ENCODE measurements around the gene BAIAP2.

The BAIAP2 gene

GRCh38 chr17:81050645-81051625 is 16.0 kb downstream of the BAIAP2 start:
- DNase-seq (ENCODE audit: low read depth in 4 of 4, low spot score in 1 of 4): no peak

- DNase-seq (ENCODE audit: low read depth in 4 of 4, low spot score in 1 of 4): no peak
These were observed 17.4 kb downstream of the BAIAP2 start for GRCh38 chr17:81052199-81052997.

DNA sequence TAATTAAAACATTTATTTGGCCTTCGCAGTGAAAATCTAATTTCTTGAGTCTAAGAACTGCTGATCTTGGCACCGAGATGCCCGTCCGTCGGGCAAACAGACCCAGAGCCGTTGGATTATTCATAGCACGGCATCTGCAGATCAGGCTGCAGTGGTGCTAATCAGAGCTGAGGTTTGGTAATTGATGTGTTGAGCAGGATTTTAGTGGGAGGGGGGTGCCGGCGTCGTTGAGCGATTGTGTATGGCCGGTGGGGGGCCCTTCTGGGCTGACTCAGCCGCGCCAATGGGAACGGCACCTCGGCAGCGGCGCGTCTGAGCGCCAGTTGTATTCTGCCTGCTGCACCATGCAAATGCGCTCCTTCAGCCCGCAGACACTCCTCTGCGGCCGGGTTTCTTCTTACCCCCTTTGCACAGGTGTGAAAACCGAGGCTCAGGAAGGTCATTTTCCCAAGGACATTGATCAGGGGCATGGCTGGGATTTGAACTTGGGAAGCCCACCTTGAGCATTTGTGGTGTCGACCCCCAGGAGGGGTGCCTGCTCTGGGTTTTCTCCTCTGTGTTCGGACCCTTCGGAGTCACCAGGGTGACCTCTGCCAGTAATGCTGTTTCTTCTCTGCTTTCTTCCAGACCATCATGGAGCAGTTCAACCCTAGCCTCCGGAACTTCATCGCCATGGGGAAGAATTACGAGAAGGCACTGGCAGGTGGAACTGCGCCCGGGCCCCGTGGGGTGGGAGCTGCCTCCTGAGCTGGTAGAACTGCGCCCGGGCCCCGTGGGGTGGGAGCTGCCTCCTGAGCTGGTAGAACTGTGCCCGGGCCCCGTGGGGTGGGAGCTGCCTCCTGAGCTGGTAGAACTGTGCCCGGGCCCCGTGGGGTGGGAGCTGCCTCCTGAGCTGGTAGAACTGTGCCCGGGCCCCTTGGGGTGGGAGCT is 18.4 kb downstream of the BAIAP2 start:
- no peak for DNase-seq (ENCODE audit: low read depth in 4 of 4, low spot score in 1 of 4)

DNA sequence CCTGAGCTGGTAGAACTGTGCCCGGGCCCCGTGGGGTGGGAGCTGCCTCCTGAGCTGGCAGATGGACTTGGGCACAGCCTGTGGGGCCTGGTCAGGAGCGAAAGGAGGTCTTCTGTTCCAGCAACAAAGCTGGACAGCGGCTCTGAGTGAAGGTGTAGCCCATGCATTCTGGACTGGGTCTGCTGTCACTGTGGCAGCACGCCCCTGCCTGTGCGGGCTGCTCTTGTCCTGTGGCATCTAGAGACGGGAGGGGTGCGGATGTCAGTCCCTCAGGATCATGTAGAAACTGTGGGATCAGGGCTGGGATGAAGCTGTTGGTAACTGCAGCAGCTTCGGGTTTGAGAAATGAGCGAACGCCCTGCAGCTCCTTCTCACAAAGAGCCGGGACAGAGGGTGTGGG is 19.4 kb downstream of the BAIAP2 start:
- DNase-seq (ENCODE audit: low read depth in 4 of 4, low spot score in 1 of 4): no peak

GRCh38 chr17:81054881-81055370 is 20.0 kb downstream of the BAIAP2 start:
- no peak for DNase-seq (ENCODE audit: low read depth in 4 of 4, low spot score in 1 of 4)

DNA sequence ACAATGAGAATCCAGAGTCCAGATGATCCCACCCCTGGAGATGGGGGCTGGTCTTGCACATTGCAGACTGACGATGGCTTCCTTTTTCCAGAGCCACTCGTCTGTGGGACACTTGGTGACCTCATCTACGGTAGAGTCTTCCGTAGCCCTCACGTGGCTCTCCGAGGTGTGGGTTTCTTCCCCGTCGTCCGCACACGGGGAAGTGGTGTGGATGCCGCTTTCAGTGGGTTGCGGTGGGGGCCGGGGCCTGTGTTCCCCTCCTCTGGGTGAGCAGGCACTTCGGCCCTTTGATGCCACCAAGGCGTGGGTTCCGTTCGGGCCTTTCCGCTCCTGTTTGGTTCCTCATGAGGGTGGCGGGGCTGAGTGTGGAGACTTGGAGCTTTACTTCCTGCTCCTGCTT is 21.4 kb downstream of the BAIAP2 start:
- DNase-seq (ENCODE audit: low read depth in 4 of 4, low spot score in 1 of 4): no peak

DNA sequence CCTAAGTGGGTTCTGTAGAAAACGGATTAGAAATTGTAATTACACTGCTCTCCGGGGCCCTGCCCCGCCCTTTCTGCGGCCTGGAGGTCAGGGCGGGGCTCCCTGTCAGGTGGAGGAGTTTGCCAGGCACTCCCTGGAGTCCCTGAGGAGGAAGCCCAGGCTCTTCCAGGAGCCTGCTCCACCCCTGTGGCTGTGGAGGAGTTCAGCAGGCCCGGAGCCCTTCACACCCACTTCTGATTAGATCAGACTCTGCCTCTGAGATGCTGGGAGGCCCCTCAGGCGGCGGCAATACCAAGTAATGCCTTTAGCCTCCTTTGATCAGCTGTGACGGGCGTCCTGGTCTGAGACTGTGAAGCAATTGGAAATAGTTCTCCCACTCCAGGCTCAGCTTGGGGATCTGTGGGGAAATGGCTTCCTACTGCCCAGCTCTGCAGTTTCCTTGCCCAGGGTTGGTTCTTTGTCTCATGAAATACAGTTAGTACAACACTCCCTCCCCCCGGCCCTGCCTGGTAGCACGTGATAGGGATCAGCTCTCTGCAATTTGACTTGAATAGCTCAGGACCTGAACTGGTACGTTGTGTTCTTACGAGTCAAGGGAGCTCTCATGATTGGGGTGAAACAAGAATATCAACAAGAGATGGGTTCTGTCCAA is 22.3 kb downstream of the BAIAP2 start:
- no peak for DNase-seq (ENCODE audit: low read depth in 4 of 4, low spot score in 1 of 4)

DNA sequence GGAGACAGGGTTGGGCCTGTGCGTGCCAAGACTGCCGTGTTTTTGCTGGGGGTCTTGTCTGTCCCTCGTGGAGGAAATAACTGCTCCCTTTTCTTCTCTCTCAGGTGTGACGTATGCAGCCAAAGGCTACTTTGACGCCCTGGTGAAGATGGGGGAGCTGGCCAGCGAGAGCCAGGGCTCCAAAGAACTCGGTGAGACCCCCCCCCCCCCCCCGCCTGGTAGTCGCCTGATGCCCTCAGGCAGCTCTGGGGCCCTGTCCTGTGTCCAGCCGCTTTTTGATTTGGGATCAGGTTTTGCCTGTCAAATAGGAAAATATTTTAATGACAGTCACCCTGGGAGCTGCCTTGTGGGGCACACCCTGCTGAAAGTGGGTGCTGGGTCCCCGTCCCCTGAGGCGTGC is 22.8 kb downstream of the BAIAP2 start:
- no peak for DNase-seq (ENCODE audit: low read depth in 4 of 4, low spot score in 1 of 4)

DNA sequence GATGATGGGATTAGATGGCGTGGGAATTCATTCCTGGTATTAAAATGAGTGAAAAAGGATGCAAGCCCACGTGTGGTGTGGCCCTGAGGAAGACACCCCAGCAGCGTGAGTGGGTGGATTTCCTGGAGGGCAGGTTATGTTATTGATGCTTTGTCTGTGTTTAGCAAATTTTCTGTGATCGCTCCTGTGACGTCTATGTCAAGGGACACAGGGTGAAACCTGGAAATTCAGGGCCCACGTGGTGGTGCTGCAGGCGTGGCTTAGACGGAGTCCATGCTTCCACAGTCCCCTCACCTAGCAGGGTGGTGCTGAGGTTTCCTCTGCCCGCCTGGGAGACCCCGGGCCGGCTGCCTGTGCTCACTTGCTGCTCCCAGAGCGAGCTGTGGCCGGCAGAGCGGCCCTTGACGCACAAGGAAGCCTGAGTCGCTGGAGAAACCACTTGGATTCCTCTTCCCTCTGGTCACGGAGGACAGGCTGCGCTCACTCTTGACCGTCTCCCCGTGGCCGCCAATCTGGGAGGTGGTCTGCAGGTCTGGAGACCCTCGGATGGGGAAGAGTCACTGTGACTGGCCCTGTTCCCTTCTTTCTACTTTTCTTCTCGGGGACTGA is 23.4 kb downstream of the BAIAP2 start:
- DNase-seq (ENCODE audit: low read depth in 4 of 4, low spot score in 1 of 4): no peak

GRCh38 chr17:81059026-81059425 is 24.1 kb downstream of the BAIAP2 start:
- DNase-seq (ENCODE audit: low read depth in 4 of 4, low spot score in 1 of 4): no peak

GRCh38 chr17:81060416-81060815 is 25.5 kb downstream of the BAIAP2 start:
- DNase-seq (ENCODE audit: low read depth in 4 of 4, low spot score in 1 of 4): no peak

DNA sequence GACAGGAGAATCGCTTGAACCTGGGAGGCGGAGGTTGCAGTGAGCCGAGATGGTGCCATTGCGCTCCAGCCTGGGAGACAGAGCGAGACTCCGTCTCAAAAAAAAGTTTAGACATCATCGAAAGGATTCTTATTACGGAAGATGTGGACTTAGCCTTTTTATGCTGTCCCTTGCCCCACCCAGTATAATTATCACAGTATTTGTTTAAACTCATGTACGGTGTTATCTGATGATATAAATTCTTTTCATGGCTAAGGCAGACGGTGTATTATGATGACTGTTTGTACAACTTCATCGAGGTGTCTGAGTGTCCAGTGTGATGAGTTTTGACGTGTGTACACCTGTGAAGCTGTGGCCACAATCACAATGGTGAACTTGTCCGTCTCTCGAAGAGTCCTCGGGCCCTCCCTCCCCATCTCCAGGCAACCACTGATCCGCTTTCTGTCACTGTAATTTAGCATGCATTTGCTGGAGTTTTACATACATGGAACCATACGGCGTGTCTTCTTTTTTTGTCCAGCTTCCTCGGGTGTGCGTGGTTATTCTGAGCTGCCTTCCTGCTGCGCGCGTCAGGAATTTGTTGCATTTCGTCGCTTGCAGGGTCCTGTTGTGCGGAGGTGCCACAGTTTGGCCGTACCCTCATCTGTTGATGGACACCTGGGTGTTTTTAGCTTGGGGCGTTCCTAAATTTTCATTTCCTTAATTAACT is 26.2 kb downstream of the BAIAP2 start:
- no peak for DNase-seq (ENCODE audit: low read depth in 4 of 4, low spot score in 1 of 4)

DNA sequence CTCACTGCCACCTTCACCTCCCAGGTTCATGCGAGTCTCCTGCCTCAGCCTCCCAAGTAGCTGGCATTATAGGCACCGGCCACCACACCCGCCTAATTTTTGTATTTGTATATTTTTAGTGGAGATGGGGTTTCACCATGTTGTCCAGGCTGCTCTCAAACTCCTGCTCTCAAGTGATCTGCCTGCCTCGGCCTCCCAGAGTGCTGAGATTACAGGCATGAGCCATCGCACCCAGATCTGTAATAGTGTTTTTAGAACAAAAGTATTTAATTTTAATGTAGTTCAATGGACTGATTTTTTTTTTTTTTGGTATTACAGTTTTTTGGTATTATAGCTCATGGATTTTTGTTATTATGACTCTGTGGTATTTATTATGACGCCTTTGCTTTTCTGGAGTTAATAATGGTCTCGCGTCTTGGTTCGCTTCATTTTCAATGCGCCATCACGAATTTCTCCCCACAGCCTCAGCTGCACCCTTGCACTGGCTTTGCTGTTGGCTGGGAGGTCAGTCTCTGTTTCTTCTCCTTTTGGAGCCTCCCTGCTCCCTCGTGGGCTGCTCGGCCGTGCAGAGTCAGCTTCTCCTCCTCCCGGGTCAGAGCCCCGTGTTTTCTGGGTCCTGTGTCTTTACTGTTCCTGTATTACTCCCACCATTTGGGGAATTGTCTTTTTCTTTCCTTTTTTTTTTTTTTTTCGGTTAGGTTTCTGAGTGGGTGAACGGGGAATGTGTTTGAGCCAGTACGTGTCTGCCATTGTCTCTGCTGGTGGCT is 27.2 kb downstream of the BAIAP2 start:
- no peak for DNase-seq (ENCODE audit: low read depth in 4 of 4, low spot score in 1 of 4)

DNA sequence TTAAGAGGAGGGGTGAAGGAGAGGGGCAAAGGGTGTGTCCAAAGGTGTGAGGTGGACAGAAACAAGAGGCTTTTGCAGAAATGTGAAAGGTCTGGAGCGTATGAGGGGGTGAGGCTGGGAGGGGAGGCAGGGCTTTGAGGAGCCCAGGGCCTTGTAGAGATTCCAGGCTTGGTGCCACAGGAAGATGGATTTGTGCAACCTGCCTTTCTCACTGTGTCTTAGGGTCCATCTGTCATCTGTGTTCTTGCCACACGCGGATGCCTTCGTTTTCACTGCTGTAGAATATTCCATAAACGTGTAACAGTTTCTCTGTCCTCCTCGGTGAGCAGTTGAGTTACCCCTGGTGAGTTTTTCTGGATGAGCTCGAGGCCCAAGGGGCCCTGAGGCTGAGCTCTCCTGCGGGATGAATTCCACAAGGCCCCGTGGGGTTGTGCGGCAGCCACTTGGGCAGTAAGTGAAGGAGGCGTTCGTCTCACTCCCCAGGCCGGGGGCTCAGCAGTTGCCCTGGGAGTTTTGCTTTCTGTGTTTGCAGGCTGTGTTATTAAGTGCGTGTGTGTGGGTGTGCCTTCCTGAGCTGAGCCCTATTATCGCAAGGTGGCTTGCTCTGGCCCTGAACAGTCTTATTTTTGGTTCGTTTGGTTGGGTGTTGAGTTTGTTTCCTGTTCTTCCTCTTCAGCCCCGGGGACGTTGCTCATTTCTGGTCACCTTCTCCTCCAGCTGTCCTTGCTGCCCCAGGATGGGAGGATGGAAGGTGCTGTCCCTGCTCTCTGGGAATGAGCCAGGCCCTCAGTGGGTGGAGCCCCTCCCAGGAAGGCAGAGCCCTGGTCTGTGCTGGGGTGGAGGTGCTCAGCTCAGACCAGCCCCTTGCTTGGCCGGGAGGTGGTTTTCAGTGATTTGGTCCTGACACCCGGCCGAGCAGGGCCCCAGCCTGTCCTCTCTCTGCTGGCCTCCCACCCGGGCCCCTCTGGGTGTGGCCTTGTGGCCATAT is 28.4 kb downstream of the BAIAP2 start:
- no peak for DNase-seq (ENCODE audit: low read depth in 4 of 4, low spot score in 1 of 4)

- DNase-seq (ENCODE audit: low read depth in 4 of 4, low spot score in 1 of 4): no peak
These were observed 29.9 kb downstream of the BAIAP2 start for GRCh38 chr17:81064678-81065475.

GRCh38 chr17:81065500-81065899 is 30.5 kb downstream of the BAIAP2 start:
- no peak for DNase-seq (ENCODE audit: low read depth in 4 of 4, low spot score in 1 of 4)

DNA sequence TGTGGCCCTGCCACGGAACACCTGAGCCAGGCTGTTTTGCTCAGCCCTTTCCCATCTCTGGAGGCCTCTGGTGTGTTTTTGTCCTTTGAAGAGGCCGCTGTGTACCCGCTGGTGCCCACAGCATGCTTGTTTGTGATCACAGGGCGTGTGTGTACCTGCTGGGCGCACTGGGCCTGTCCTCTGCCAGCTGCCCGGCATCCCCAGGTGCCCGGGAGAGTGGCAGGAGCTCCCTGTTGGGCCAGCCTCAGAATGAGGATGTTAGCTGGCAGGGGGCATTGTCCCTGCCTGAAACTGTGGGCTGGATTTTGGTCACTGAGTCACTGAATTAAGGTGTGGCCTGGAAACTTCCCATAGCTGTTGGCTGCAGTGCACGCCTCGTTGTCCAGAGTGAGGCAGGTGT is 31.1 kb downstream of the BAIAP2 start:
- DNase-seq (ENCODE audit: low read depth in 4 of 4, low spot score in 1 of 4): no peak
